Measurements from ENCODE around the gene EXOC3.

The EXOC3 gene

GRCh38 chr5:468401-468800 lies 25.4 kb downstream of the EXOC3 start:
- Histone ChIP-seq H3K4me2 (ENCODE audit: low read length) (no peak overlapping the region), H3K9me2 (ENCODE audit: low read depth, low read length) (no peaks in the 10 kb centered on the region), H2AFZ (ENCODE audit: low read length) (no peak overlapping the region), H3K36me3 (ENCODE audit: insufficient read depth, low read length) (peaks cover 43% of the 10 kb centered on the region), H3K27ac (ENCODE audit: low read depth, low read length, poor library complexity, severe bottlenecking) (no peak overlapping the region), H3K79me2 (ENCODE audit: insufficient read depth, low read length) (0 out of 2 replicates have a peak, but pooled peaks cover 4% of the 10 kb centered on the region), H3K4me1 (ENCODE audit: insufficient read depth, low read length, severe bottlenecking) (peaks cover 28% of the 10 kb centered on the region), H3K9me3 (ENCODE audit: low read length) (no peaks in the 10 kb centered on the region), H3K9ac (ENCODE audit: low read length) (no peak overlapping the region), H3K27me3 (ENCODE audit: insufficient read depth, low read length) (no peaks in the 10 kb centered on the region), H3K4me3 (ENCODE audit: low read depth, low read length, poor library complexity, severe bottlenecking) (no peak overlapping the region), H4K20me1 (ENCODE audit: insufficient read depth, low read length) (no peaks in the 10 kb centered on the region), H3F3A (ENCODE audit: insufficient read depth, low read length) (no peaks in the 10 kb centered on the region)
- TF ChIP-seq EZH2 (IDR thresholded peaks at IDR 0.05; ENCODE audit: borderline replicate concordance, low read length), result no peak
- no peak for TF ChIP-seq CTCF (IDR thresholded peaks at IDR 0.05; ENCODE audit: low read length)

GRCh38 chr5:469752-470483 lies 26.9 kb downstream of the EXOC3 start:
- H3F3A ChIP-seq (ENCODE audit: insufficient read depth, low read length), result no peaks in the 10 kb centered on the region
- no peak overlapping the region for H3K9ac ChIP-seq (ENCODE audit: low read length)
- H3K27ac ChIP-seq (ENCODE audit: low read depth, low read length, poor library complexity, severe bottlenecking), result no peak overlapping the region
- peaks cover 30% of the 10 kb centered on the region for H3K36me3 ChIP-seq (ENCODE audit: insufficient read depth, low read length)
- H3K4me3 ChIP-seq (ENCODE audit: low read depth, low read length, poor library complexity, severe bottlenecking), result peak overlapping the region; percentile 78
- H3K79me2 ChIP-seq (ENCODE audit: insufficient read depth, low read length), result 0 out of 2 replicates have a peak, but pooled peaks cover 4% of the 10 kb centered on the region
- TF ChIP-seq EZH2 (IDR thresholded peaks at IDR 0.05; ENCODE audit: borderline replicate concordance, low read length) (no peak), CTCF (IDR thresholded peaks at IDR 0.05; ENCODE audit: low read length) (no peak)
- peaks cover 38% of the 10 kb centered on the region for H3K4me1 ChIP-seq (ENCODE audit: insufficient read depth, low read length, severe bottlenecking)
- H3K4me2 ChIP-seq (ENCODE audit: low read length), result peak overlapping the region; percentile 88; the same call in 1 of the 2 replicates
- H3K9me2 ChIP-seq (ENCODE audit: low read depth, low read length), result no peaks in the 10 kb centered on the region
- no peaks in the 10 kb centered on the region for H3K27me3 ChIP-seq (ENCODE audit: insufficient read depth, low read length)
- no peak overlapping the region for H2AFZ ChIP-seq (ENCODE audit: low read length)
- H3K9me3 ChIP-seq (ENCODE audit: low read length), result no peaks in the 10 kb centered on the region
- H4K20me1 ChIP-seq (ENCODE audit: insufficient read depth, low read length), result no peaks in the 10 kb centered on the region

DNA sequence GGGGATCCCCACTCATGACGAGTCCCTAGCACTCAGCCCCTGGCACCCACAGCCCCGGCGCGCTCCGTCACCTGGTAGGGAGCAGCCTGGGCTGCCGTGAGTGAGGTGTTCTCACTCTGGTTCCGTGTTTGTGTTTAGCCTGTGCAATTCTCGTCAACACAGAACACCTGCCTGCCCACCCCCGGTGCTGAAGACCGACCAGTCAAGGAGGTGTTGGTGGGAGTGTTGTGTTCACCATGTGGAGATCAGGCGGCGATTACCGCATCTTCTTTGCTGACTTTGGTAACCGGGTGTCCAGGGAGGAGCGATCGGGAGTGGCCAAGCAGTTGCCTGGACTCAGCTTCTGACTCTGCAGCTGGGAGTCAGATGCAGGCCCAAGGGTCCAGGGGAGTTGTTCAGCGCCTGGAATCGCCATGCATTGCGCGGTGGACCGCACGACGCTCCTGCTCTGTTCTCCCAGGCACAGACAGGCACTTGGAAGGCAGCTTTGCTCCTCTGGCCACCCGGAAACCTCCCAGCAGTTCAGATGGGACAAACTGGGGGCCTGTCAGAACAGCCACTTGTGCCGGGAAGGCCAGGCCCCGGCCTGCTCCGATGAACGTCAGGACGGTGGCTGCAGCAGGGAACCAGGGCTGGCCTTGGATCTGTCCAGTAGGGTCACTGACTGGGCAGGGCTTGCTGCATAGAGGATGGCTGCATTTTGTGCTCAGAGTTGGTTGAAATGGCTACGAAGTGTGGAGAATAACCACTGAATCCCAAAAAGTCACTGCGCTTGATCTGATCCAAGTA lies 28.2 kb downstream of the EXOC3 start:
- Histone ChIP-seq H4K20me1 (ENCODE audit: insufficient read depth, low read length) (no peaks in the 10 kb centered on the region), H3K27me3 (ENCODE audit: insufficient read depth, low read length) (peaks cover 8% of the 10 kb centered on the region; the same call in 1 of the 2 replicates), H3K9me3 (ENCODE audit: low read length) (no peaks in the 10 kb centered on the region), H3K36me3 (ENCODE audit: insufficient read depth, low read length) (peaks cover 23% of the 10 kb centered on the region), H3F3A (ENCODE audit: insufficient read depth, low read length) (no peaks in the 10 kb centered on the region), H3K27ac (ENCODE audit: low read depth, low read length, poor library complexity, severe bottlenecking) (no peak overlapping the region), H2AFZ (ENCODE audit: low read length) (no peak overlapping the region), H3K4me1 (ENCODE audit: insufficient read depth, low read length, severe bottlenecking) (peaks cover 39% of the 10 kb centered on the region), H3K9ac (ENCODE audit: low read length) (peak overlapping the region; percentile 100; the same call in 1 of the 2 replicates), H3K79me2 (ENCODE audit: insufficient read depth, low read length) (0 out of 2 replicates have a peak, but pooled peaks cover 4% of the 10 kb centered on the region), H3K4me2 (ENCODE audit: low read length) (peak overlapping the region; percentile 88), H3K9me2 (ENCODE audit: low read depth, low read length) (no peaks in the 10 kb centered on the region), H3K4me3 (ENCODE audit: low read depth, low read length, poor library complexity, severe bottlenecking) (peak overlapping the region; percentile 78)
- TF ChIP-seq EZH2 (IDR thresholded peaks at IDR 0.05; ENCODE audit: borderline replicate concordance, low read length), result no peak
- TF ChIP-seq CTCF (IDR thresholded peaks at IDR 0.05; ENCODE audit: low read length), result no peak

Data from OCI-LY1 (cell line).